IPS-11a (cell line): ENCODE data around the gene MORN1.
A peak's percentile ranks its signal among the peaks of the same experiment; 100 is the strongest.

Experiments
- H3K4me3 ChIP-seq: one replicate; pipeline ENCODE4 v1.5.1; 2013; ENCODE audit warnings: low read depth, low read length, control low read depth

MORN1 gene

DNA sequence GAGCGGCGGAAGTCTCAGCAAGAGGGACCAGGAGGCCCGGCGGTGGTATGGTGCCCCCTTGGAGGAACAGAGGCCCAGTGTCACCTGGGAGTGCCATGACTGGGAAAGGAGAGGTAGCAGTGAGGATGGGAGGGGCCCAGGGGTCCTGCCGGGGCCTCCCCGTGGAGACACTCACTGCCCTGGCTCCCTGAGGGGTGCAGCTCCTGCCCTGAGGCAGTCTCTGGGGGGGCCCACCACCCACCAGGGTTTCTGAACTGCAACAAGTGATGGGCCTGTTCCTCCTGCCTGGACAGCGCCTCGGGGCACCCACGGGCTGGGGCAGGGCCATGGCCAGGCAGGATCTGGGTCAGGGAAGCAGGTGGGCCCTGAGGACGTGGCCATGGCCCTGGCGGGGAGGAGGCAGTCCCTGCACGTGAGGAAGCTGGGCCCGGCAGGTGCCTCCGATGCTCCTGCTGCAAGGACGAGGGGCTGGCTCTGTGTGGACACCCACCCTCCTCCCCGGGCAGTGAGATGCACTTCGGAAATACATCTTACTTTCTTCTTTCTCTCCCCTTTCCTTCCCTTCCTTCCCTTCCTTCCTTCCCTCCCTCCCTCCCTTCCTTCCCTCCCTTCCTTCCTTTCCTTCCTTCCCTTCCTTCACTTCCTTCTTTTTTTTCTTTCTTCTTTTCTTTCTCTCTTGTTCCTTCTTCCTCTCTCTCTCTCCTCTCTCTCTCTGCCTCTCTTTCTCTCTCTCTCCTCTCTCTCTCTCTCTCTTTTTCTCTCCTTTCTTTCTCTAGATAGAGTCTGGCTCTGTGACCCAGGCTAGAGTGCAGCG lies 66.6 kb downstream of the MORN1 start:
- no peak overlapping the region for H3K4me3 ChIP-seq

DNA sequence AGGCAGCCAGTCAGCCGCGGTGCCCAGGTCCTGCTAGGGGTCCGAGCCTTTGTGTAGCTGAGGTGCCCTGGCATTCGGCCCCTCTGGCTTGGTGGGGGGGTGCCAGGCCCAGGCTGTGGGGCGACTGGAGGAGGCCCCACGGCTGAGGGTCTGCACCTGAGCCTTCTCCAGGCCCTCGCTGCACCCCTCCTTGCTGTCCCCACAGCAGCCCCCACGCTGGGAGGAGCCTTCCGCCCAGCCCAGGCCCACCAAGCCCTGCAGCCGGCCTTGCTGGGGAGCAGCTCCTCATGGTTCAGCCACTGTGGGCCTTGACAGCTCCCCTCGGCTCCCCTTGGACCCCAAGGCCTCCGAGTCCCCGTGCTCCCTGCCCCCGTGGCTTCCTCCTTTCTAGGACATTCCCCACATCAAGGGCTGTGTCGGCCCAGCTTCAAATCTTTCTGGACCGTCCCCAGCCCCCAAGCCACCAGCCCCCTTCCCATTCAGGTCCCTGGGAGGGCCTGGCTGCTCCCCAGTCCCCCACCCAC lies 67.8 kb downstream of the MORN1 start:
- no peak overlapping the region for H3K4me3 ChIP-seq

DNA sequence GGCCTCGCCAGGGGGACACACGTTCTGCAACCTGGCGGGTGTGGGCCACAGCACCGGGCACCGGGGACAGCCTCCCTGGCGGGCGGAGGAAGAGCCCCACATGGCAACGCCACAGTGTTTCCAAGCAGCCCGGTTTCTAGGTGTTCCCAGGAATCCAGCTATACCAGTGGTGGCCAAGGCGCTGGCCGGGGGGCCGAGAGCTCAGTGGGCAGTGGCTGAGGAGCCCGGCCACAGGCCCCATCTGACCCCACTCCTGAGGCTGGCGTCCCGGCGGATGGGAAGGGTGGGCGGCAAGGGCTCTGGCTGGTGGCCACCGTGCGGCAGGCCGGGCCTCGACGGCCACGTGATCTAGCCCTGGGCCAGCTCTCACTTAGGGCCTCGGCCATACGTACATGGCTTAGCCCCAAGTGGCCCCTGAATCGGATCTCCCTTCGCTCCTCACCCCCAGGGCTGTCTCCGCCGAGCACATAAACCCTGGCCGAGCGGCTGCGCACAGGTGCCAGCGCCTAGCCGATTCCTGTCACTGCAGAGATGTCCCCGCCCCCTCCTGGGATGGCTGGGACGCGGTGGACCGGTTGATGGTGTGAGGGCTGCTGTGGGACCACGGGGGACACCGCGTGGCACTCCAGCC lies 68.7 kb downstream of the MORN1 start:
- no peak overlapping the region for H3K4me3 ChIP-seq

DNA sequence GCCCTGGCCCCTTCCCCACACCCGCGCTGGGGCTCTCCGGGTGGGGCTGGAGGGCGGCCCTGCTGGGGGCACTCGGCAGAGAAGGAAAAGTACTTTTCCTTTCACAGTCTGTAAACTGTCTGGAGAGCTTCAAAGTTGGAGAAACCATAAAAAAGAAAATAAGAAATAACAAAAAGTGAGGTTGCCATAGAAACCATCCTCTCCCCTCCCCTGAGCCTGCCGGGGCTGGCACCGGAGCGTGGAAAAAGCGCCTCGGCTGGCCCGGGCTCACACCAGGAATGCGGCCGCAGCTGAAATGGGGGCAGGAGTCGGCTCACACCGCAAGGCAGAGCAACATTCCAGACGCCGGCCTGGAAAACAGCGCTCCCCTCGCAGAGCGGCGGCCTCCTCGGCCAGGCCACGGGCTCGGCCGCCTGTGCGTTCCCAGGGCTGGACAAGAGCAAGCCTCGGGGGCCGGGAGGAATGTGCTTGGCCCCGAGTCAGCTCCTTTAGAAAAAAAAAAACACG lies 69.2 kb downstream of the MORN1 start:
- H3K4me3 ChIP-seq = no peak overlapping the region

DNA sequence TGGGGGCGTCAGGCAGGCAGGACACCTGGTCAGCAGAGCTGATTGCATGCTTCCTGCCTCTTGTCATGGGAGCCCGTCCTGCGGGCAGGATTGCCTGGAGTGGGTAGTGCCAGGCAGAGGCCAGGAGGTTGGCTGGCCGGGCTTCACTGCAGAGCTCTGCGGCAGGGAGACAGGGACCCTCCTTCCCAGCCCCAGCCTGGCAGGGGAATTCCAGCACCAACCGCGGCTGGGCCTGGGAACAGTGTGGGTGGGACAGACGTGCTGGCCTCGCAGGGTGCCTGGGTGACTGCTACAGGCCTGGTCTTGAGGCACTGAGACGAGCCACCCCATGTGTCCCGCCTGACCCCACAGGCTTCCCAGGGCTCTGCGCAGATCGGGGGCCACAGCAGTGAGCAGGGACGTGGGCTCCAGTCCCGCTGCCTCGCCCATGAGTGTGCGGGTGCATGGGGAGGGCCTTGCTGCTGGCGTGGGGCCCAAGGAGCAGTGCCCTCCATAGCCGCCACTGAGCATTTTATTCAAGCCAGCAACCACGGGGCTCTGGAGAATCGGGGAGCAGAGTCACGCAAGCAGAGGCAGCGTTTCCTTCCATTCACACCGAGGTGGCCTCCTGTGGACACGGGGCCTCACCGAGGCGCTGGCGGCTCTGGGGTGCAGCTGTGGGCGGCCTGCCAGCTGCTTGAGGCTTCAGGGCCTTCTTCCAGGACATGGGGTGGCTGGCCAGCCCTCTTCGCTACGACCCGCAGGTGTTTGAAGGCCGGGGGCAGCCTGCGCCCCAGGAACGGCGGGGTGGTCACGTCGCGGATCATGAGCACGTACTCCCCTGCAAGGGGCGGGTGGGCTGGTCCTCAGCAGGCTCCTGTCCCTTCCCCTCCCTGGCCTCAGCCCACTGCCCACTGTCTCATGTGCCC lies 70.3 kb downstream of the MORN1 start:
- no peak overlapping the region for H3K4me3 ChIP-seq

DNA sequence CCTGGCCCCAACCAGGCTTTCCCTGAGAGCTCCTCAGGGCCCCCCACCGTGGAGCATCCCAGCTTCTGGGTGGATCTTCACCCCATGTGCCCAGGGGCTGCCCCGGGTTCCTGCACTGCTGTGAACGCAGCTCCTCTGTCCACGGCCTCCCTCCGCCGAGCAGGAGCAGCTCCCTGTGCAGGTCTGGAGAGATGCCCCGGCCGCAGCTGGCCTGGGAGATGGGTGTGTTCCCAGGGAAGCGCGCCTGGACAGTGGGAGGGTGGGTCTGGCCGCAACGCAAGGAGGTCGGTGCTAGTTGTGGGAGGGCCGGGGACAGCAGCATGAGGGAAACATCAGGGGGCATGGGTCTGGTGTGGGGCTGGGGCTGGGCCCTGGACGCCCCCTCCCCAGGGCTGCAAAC lies 71.3 kb downstream of the MORN1 start:
- H3K4me3 ChIP-seq = no peak overlapping the region

DNA sequence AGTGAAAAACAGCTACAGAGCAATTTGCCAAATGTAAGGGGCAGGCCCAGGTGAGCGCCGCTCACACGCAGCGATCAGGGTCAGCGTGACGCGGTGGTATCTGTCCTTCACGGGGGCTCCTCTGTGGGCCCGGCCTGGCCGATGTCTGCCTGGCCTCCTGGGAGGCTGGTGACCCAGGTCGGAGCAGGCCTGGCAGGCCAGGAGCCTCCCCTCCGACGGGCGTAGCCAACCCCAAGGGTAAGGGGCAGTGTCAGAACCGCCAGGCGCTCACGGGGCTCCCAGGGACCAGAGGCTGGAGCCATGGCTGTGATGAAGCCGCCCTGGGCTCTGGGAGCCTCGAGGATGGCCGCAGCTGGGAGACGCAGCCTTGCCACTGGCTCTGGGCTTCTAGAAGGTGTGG lies 72.1 kb downstream of the MORN1 start:
- no peak overlapping the region for H3K4me3 ChIP-seq

DNA sequence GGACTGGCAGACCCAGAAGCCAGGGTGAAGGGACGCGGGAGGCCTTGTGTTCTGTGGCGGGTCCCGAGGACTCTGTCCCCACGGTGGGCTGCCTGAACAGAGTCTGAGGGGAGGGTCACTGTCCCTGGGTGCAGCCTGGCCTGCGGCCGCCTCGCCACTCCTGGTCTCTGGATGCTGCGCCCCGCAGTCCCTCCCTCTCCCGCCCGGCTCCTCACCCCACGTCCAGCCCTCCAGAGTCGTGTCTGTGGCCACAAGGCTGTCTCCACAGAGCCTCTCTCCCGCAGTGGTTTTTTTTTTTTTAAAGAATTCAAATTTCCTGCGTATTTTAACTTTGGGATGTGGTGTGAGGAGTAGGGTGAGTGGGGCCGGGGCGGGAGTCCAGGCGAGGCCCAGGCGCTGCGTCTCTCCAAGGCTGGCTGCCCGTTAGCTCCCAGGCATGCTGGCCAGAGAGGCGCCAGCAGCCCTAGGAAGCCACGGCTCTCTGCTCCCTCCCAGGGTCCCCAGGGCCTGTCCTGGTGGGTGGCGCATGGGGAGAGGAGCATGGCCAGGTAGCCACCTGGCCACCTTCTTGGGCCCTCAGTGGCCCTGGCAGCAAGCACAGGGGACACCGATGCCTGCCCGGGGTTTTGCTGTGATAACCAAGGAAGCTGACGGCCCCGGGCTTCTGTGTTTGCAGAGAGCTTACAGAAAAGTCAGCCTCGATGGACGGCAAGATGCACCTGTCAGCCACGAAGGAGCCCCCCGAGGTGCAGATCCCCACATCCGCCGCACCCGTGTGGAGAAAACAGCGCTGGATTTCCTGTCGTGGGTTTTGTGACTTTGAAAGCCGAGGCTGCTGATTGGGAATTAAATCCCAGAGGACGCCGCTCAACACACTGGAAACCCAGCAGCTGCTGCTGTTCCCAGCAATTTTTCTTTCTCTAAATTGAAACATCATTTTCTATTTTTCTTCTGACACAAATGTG lies 72.8 kb downstream of the MORN1 start:
- no peak overlapping the region for H3K4me3 ChIP-seq

DNA sequence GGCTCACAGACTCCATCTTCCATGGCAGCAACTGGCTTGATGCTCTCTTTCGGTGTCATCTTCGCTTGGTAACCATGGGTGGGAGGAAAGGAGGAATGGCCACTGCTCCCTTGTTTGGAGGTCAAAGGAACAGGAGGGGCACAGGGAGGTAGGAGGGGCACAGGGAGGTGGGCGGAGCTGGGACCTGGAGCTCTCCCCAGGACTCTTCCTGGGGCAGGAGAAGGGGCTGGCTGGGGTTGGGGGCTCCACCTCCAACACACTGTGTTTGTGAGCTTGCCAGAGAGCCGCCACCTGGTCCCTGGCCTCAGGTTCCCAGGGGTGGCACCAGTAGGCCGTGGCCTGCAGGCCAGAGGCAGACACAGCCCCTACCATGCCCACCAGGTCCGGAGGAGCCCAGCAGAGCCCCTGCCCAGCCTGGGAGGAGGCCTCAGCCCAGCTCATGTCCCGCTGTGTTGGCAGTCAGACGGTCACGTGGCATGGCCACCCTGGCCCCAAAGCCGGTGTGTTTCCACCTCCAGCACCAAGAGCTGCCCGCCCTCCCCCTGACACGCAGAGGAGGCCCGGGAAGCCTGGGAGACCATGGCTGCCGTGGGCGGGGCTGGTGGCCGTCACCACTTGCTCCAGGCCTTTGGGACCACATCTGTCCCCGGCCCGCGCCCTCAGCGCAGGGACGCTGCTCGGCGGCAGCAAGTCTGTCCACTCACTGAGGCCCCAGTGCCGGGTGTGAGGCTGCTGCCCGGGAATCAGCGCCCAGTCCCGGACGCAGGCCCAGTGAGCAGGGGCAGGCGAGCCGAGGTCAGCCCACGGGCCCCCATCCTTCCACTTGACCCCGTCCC lies 73.9 kb downstream of the MORN1 start:
- no peak overlapping the region for H3K4me3 ChIP-seq

DNA sequence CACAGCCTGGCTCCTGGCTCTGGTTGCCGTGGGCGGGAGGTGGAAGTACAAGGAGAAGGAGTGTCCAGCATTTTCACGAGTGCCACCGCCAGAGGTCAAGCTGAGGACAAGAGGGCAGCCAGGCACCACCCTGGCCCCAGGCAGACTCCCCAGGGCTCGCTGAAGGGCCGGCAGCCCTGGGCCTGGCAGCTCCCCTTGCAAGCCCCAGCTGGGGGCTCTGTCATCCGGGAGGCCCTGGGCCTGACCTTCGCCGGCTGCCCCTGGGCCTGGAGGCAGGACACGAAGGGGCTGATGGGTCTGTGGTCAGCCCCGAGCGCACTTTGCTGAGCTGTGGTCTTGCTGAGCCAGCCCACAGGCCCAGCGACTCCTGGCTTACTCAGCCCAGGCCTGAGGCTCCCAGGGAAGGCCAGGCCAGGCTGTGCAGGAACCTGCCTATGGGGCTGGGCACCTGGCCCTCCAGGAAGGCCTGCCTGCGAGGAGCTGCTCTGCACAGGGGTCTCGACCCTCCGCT lies 74.8 kb downstream of the MORN1 start:
- H3K4me3 ChIP-seq = no peak overlapping the region

DNA sequence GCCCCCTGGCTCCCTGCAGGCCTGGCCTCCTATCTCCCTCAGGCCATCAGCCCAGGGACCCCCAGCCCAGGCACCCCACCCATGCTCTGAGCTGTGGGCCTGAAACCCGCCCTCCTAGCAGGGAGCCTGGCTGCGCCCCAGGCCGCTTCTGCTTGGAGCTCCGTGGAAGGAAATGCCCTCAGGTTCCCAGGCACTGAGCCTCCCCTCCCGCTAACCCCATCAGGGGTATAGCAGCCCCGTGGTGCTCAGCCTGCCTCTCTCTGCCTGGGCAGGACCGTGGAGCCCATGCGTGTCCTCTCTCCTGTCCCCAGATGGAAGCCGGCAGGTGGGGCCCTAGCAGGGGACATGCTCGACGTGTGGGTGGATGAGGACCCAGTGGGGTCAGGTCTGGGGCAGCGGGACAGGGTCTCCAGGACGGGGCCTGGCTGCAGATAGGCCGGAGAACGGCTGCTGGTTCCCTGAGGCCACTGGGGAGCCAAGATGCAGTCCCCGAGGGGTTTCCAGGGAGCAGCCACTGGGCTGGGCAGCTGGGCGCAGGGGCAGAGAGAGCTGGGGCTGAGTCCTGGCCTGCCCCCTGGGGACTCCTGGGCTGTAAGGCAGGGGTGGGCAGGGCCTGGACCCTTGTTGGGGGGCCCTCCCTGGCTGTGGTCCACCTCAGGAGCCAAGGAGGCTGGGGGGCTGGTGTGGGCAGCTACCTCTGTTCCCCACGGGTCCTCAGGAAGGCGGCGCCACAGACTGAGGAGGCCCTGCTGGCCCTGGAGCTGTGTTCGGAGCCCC lies 75.5 kb downstream of the MORN1 start:
- H3K4me3 ChIP-seq = no peak overlapping the region

DNA sequence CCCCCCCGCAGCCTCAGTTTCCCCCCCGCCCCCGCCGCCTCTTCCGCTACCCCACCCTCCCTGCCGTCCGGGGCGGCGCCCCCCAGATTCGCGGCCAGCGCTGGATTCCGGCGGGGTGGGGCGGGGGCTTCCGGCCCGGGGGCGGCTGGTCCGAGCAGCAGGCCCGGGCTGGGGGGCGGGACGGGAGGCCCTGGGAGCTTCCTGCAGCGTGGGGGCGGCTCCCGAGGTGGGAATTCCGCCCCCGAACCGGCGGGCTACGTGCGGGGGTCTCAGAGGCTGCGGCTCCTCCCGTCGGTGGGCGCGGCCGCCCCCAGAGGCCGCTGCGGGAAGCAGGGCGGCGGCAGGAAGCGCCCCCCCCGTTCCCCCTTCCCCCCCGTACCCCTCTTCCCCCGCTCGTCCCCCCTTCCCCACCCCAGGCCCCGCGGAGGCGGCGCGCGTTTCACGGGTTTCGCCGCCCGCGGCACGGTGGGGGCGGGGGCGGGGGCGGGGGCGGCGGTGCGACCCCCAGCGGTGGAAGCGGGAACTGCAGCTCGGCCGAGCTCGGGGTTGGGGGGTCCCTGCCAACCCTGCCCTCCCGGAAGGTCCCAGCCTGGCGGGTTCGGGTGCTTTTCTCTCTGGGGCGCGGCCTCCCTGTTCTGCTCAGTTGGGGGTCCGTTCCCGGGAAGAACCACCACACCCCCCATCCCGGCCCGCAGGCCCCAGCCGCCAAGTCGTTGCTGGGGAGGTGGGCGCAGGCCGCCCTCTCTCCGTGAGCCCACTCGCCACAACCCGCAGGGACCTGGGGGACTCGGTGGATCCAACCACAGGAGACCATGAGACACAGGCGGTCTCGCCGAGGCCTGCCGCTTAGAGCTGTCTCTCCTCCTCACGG lies 76.3 kb downstream of the MORN1 start:
- peak overlapping the region; percentile 24 for H3K4me3 ChIP-seq

DNA sequence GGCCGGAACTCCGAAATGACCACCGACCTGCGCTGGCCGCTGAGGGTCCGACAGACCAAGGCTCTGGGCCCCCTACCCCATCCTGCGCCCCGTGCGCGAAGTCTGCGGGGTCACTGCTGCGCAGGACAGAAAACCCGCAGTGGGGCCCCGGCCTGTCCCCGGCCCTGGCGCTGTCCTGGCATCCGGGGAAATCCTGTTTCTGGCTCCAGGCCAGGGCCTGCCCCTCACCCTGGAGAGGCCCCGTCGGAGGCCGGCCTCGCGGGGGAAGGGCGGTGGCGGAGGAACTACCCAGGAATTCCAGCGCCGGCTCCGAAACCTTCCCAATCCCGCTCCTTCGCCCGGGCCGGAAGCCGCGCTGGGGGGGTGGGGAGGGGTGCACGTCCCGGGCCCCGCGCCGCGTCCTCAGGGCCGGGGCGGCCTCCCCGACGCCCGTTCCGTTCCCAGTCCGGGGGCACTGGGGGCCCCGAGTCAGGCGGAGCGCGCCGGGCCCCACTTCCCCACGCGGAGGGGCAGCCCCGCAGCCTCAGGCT lies 77.0 kb downstream of the MORN1 start:
- H3K4me3 ChIP-seq = peak overlapping the region; percentile 24

DNA sequence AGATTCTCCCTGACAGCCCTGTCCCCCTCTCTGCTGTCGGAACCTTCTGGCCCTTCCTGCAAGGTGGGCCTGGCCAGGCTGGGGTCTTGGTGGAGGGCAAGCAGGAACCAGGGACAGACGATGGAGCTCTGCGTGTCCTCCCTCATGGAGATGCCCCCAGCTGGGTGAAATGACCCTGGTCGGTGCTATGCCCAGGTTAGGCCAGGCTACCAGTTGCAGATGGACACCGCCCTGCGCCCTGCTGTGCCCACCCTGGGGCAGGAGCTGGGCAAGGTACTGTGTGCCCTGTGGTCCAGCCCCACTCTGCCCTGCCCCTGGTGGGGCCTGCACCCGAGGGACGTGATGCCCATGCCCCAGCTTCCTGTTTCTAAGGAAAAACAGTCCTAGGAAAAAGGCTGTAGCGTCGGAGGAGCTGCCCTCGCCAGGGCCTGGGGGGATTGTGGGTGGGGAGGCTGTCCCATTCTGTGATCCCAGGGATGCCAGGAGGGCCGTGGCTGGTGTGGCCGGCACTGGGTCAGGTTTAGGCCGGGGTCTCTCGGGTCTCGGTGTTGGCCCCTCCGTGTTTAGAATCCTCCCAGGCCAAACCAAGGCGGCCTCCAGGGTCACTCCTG lies 77.6 kb downstream of the MORN1 start:
- peak overlapping the region; percentile 24 for H3K4me3 ChIP-seq

DNA sequence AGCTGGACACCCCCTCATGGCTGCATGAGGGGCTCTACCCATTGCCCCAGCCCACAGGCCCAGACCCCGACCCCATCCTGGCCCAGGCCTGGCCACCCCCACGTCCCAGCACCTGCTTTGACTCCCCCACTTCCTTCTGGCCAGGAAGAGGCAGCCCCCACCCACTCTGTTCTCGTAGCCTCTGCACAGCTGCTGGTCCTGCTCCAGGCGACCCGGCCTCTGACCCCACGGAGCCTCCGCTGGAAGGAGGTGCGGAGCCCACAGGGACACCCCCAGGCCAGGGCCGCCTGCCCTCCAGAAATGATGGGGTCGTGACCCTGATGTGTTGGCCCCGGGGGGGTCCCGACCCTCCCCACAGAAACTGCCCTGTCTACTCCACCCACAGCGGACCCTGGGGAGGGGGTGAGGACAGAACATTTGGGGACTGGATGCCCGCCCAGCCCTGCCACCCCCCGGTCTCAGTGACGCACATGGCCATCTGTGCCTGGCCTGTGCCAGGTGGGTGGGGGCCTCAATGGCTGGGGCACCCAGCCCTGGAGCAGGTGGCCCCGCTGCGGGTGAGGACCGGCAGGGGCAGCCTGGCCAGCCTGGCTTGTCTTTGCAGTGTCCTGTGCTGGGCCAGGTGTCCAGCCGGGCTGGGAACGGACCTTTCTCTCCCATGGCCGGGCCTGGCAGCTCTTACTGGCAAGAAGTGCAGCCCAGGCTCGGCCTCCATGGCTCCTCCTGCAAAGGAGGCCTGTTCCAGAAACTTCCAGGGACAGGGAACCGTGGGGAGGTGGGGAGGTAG lies 78.6 kb downstream of the MORN1 start:
- no peak overlapping the region for H3K4me3 ChIP-seq

DNA sequence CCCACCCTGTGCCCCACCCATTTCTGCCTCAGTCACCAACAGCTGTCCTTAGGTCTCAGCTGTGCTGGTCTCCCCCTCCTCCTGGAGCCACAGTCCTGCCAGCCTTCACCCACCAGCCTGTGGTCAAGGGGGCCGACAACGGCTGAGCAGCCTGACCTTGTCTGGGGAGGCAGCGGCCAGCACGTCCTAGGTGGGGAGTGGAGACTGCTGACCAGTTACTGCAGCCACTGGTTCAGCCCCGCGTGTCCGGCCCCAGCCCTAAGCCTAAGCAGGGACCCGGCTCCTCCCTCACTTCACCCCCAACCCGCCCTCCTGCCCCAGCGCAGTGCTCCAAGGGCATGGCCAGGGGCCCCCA lies 79.2 kb downstream of the MORN1 start:
- H3K4me3 ChIP-seq = no peak overlapping the region
